Heart left ventricle (tissue), 16 donors: ENCODE measurements around the gene CPSF2. TPM values are rescaled to one million over a fixed set of nuclear protein-coding genes. Genes with fewer than 3 reads are reported as not detected.

Experiments
- ATAC-seq, 4 donors: fragments of 200-7000 bp; cut with Tn5 transposase; one replicate each; pipeline ENCODE4 v1.9.1; 2020 to 2022; ENCODE audit warnings: moderate library complexity in 4 of 4, mild to moderate bottlenecking in 3 of 4, moderate number of reproducible peaks in 1 of 4
- DNase-seq, 5 donors: peaks; one replicate each; pipeline ENCODE4 v3.0.0-alpha.2; 2020
- H3K27ac ChIP-seq, 12 donors: fragments of 200-600 bp; sonication (generic) in 4 of 12; one replicate each; pipeline versions ENCODE4 v1.5.0 to v1.8.0; 2016 to 2022; ENCODE audit warnings: mild to moderate bottlenecking in 2 of 12
- H3K27me3 ChIP-seq, 9 donors: fragments of 200-600 bp; sonication (generic) in 2 of 9; one replicate each; pipeline versions ENCODE4 v1.5.1 to v1.8.0; 2016 to 2022; ENCODE audit warnings: mild to moderate bottlenecking in 3 of 9
- H3K36me3 ChIP-seq, 9 donors: fragments of 200-600 bp; sonication (generic) in 2 of 9; one replicate each; pipeline versions ENCODE4 v1.5.0 to v1.8.0; 2018 to 2022; ENCODE audit warnings: mild to moderate bottlenecking in 2 of 9
- H3K4me1 ChIP-seq, 12 donors: fragments of 200-600 bp; sonication (generic) in 4 of 12; one replicate each; pipeline versions ENCODE4 v1.5.0 to v1.8.0; 2016 to 2022; ENCODE audit warnings: mild to moderate bottlenecking in 3 of 12
- H3K4me3 ChIP-seq, 12 donors: fragments of 200-600 bp; sonication (generic) in 4 of 12; one replicate each; pipeline versions ENCODE4 v1.5.0 to v1.8.0; 2017 to 2022; ENCODE audit warnings: mild to moderate bottlenecking in 9 of 12, moderate library complexity in 4 of 12
- H3K9me3 ChIP-seq, 12 donors: fragments of 200-600 bp; sonication (generic) in 4 of 12; one replicate each; pipeline versions ENCODE4 v1.5.0 to v1.8.0; 2016 to 2022; ENCODE audit warnings: mild to moderate bottlenecking in 1 of 12
- CTCF ChIP-seq, 12 donors: fragments of 200-600 bp; sonication (generic) in 4 of 12; IDR thresholded peaks; one replicate each; pipeline versions ENCODE4 v1.5.0 to v1.8.0; 2018 to 2022; ENCODE audit warnings: antibody characterized with exemption in 12 of 12, mild to moderate bottlenecking in 5 of 12
- POLR2A ChIP-seq, 2 donors: fragments of 450-650 bp; IDR thresholded peaks; one replicate each; pipeline ENCODE4 v1.6.1; 2017; ENCODE audit warnings: antibody characterized with exemption in 2 of 2, mild to moderate bottlenecking in 2 of 2, moderate library complexity in 2 of 2
- WGBS, 4 donors: extraction: QIAGEN DNeasy Blood & Tissue Kit in 2 of 4; methylation state at CpG; one replicate each; pipeline versions ENCODE4 v1.1.5 to v1.1.7; 2013 to 2018; 5-methylcytosine and 5-hydroxymethylcytosine counted together
- intact Hi-C, 10 donors: fragments of 100-400 bp; cut with DNase I; formaldehyde crosslinking; loops; one replicate each; pipeline versions ENCODE4 v1.11.1 to v1.14.2; 2022
- long read RNA-seq, 3 donors: library from polyadenylated mRNA; unstranded; transcript quantifications; one replicate each; pipeline ENCODE4 v2.0.0, GENCODE V29; 2020 to 2021
- polyA plus RNA-seq, 2 donors: library from polyadenylated mRNA; stranded (reverse); fragments of 200-250 nt; gene quantifications; one replicate each; pipeline ENCODE4 v1.2.3, GENCODE V29; 2013
- total RNA-seq, 9 donors: library from RNA; depleted of rRNA in 2 of 9; stranded (reverse); fragments of >200 nt in 2 of 9; fragmentation: NEBNext Ultra II Directional in 3 of 9; extraction: Animal tissue kit (Norgen Biotek cat#: 25700) in 3 of 9; gene quantifications; one replicate each; pipeline versions ENCODE4 v1.1.0 to v1.2.4, GENCODE V29; 2016 to 2023
- donor health status: ischemic (EF 13 %, LVEDD 7.1; RV severe dilation, severe dysfunction).
- donor health status: healthy with polysubstance abuse.
- donor health status: DM: no; HTN: yes; CAD: no.
- donor health status: DM: no; HTN: no; CAD: no.
- donor health status: ischemic (EF 25% LVEDD 6.9; RV normal size, moderate dysfunction).
- donor health status: ischemic (EF 25% LVEDD 5.7; RV mildly dilated, moderate dysfunction).
- donor health status: healthy.
- donor health status: DM: yes; HTN: yes; CAD: no.
- donor health status: ischemic (EF 35%, LVEDD 5.7; RV mildly dilated, moderate dysfunction).
- donor health status: nonischemic (EF 11% LVEDD 7.7; RV severe dilation, severe dysfunction).
- donor health status: DM: yes; HTN: yes; CAD: no.
- donor health status: PGD.
- donor health status: ischemic (EF 29% LVEDD 5.4; RV normal size, mild dysfunction).
- donor health status: nonischemic (EF 23%, LVEDD 6.1; RV moderate dilation, normal function).

The CPSF2 gene
- total RNA-seq, result 10 to 100 TPM; 24.5 to 51.7 (median 44.2) TPM
- 10 to 100 TPM in 1 of 2 donors, 1 to 10 TPM in 1; 4.8 to 15.3 TPM for polyA plus RNA-seq
- long read RNA-seq, donor 1, full-length matches to known transcripts, result 5 of 6 reads
- long read RNA-seq, donor 1, partial matches to known transcripts, result 1 of 6 reads
- long read RNA-seq, donor 1, other reads (novel, unspliced or antisense), result 0 of 6 reads
- long read RNA-seq, donor 2, full-length matches to known transcripts, result 7 of 29 reads
- long read RNA-seq, donor 2, partial matches to known transcripts, result 20 of 29 reads
- long read RNA-seq, donor 2, other reads (novel, unspliced or antisense), result 2 of 29 reads
- long read RNA-seq, donor 3, full-length matches to known transcripts, result 10 of 18 reads
- long read RNA-seq, donor 3, partial matches to known transcripts, result 5 of 18 reads
- long read RNA-seq, donor 3, other reads (novel, unspliced or antisense), result 3 of 18 reads

GRCh38 chr14:92121670-92122350, at the start of gene CPSF2, which contains the start of gene NDUFB1:
TSS of gene CPSF2 (plus strand) at chr14:92121969. CDS start at chr14:92130985, 9,016 bp downstream.
TSS of gene NDUFB1 (minus strand) at chr14:92121706. CDS start at chr14:92117637, 4,069 bp downstream.
- peaks cover 0 to 62% (median 33%) of the 10 kb centered on the region in 12 donors for H3K4me1 ChIP-seq
- intact Hi-C loops, result loop anchor here in 8 of 10 donors (1.0 to 10.0 kb wide), 7 partner anchors 15 to 670 kb away; partner anchors contain the start of genes ATXN3 (in 3 of the 8) and GOLGA5 (in 1 of the 8)
- H3K27ac ChIP-seq, result peak within 1 kb of the TSS; percentile 91 to 99 (median 96)

GRCh38 chr14:92074555-92074954, 47.2 kb upstream of the CPSF2 start:
- Histone ChIP-seq H3K27ac (no peak overlapping the region), H3K9me3 (no peaks in the 10 kb centered on the region), H3K4me1 (no peaks in the 10 kb centered on the region), H3K4me3 (no peak overlapping the region), H3K27me3 (no peaks in the 10 kb centered on the region), H3K36me3 (peaks cover 0 to 99% (median 79%) of the 10 kb centered on the region in 9 donors)
- DNase-seq (no peak), ATAC-seq (no peak)
- TF ChIP-seq POLR2A (IDR thresholded peaks at IDR 0.05) (no peak), CTCF (IDR thresholded peaks at IDR 0.05) (no peak)
- intact Hi-C loops, result no loop called here

More at GRCh38 chr14:92121670-92122350, at the start of gene CPSF2, which contains the start of gene NDUFB1:
- DNase-seq (peak; percentile 88 to 91 (median 90)), ATAC-seq (peak; percentile 91 to 95 (median 94))
- peaks cover 0 to 42% (median 33%) of the 10 kb centered on the region in 9 donors for H3K36me3 ChIP-seq
- 0 to 1% (median 1%) methylated on average over 50 to 55 of the region's 55 CpGs for WGBS, 4 donors
- peak within 1 kb of the TSS; percentile 59 to 97 (median 86) for H3K4me3 ChIP-seq
- TF ChIP-seq POLR2A (IDR thresholded peaks at IDR 0.05) (peak in 1 of 2 donors; percentile 57), CTCF (IDR thresholded peaks at IDR 0.05) (peak in 1 of 12 donors; percentile 17)
- no peaks in the 10 kb centered on the region for H3K9me3 ChIP-seq
- H3K27me3 ChIP-seq, result no peaks in the 10 kb centered on the region

GRCh38 chr14:92088494-92088893, 33.3 kb upstream of the CPSF2 start:
- intact Hi-C loops, result no loop called here
- ATAC-seq, result no peak
- Histone ChIP-seq H3K4me1 (no peaks in the 10 kb centered on the region), H3K27me3 (no peaks in the 10 kb centered on the region), H3K27ac (no peak overlapping the region), H3K36me3 (peaks cover 0 to 98% (median 77%) of the 10 kb centered on the region in 9 donors), H3K4me3 (no peak overlapping the region), H3K9me3 (no peaks in the 10 kb centered on the region)
- DNase-seq, result no peak
- 94 to 96% (median 95%) methylated on average over 5 of the region's 5 CpGs for WGBS, 4 donors
- TF ChIP-seq CTCF (IDR thresholded peaks at IDR 0.05), result no peak
- no peak for TF ChIP-seq POLR2A (IDR thresholded peaks at IDR 0.05)

GRCh38 chr14:92093320-92093719, 28.4 kb upstream of the CPSF2 start:
- Histone ChIP-seq H3K36me3 (peaks cover 2 to 80% (median 61%) of the 10 kb centered on the region in 9 donors), H3K4me1 (no peaks in the 10 kb centered on the region), H3K27me3 (no peaks in the 10 kb centered on the region), H3K4me3 (no peak overlapping the region), H3K9me3 (no peaks in the 10 kb centered on the region), H3K27ac (no peak overlapping the region)
- intact Hi-C loops, result loop anchor here in 1 of 10 donors (10.0 kb wide), 1 partner anchor 49 kb away; the partner anchor contains the start of gene TRIP11
- WGBS, 4 donors, result 29 to 47% (median 38%) methylated on average over 1 of the region's 1 CpG
- TF ChIP-seq CTCF (IDR thresholded peaks at IDR 0.05) (peak in 3 of 12 donors; percentile 8 to 17 (median 8)), POLR2A (IDR thresholded peaks at IDR 0.05) (no peak)
- no peak for ATAC-seq
- no peak for DNase-seq
